Lower leg skin (tissue), 4 donors: ENCODE results near the gene CD83. TPM values are rescaled to one million over a fixed set of nuclear protein-coding genes. Genes with fewer than 3 reads are reported as not detected.

Experiments used
- DNase-seq, 2 donors: peaks; one replicate each; pipeline ENCODE4 v3.0.0-alpha.2; 2019; ENCODE audit warnings: low spot score in 2 of 2
- H3K4me3 ChIP-seq: fragments of 200-600 bp; sonication (generic); 2 replicates; pipeline ENCODE4 v1.5.1; 2017; ENCODE audit warnings: mild to moderate bottlenecking, low read depth; ENCODE audit not compliant: poor library complexity, severe bottlenecking
- CTCF ChIP-seq, 3 donors: fragments of 450-650 bp; IDR thresholded peaks; one replicate each; pipeline ENCODE4 v1.5.1; 2016; ENCODE audit warnings: antibody characterized with exemption in 3 of 3, mild to moderate bottlenecking in 3 of 3, moderate library complexity in 2 of 3
- POLR2A ChIP-seq, 2 donors: fragments of 450-650 bp; IDR thresholded peaks; one replicate each; pipeline ENCODE4 v1.6.1; 2016 to 2017; ENCODE audit warnings: antibody characterized with exemption in 2 of 2, mild to moderate bottlenecking in 1 of 2, moderate library complexity in 1 of 2
- WGBS, 2 donors: methylation state at CpG; one replicate each; pipeline ENCODE4 v1.1.5; 2018; 5-methylcytosine and 5-hydroxymethylcytosine counted together
- intact Hi-C: fragments of 100-400 bp; cut with DNase I; formaldehyde crosslinking; loops from one replicate; pipeline ENCODE4 v1.15.0; 2023; ENCODE audit warnings: low total_unique reads
- total RNA-seq, 4 donors: library from RNA; depleted of rRNA; stranded (reverse); fragments of >200 nt; gene quantifications; one replicate each; pipeline ENCODE4 v1.1.0, GENCODE V29; 2016

CD83 gene
- total RNA-seq, 4 donors from 2014 or later: 2.2 to 4.4 (median 3.4) TPM

- intact Hi-C loops: no loop called here
- DNase-seq: no peak
- TF ChIP-seq CTCF (IDR thresholded peaks at IDR 0.05) (no peak), POLR2A (IDR thresholded peaks at IDR 0.05) (no peak)
- WGBS, 2 donors: 95% methylated on average over 10 of the region's 10 CpGs
- H3K4me3 ChIP-seq: no peak overlapping the region
Measured at GRCh38 chr6:14132244-14132920, 14.8 kb downstream of the CD83 start.

GRCh38 chr6:14132921-14133275, 15.3 kb downstream of the CD83 start:
- intact Hi-C loops: no loop called here
- no peak for TF ChIP-seq CTCF (IDR thresholded peaks at IDR 0.05)
- TF ChIP-seq POLR2A (IDR thresholded peaks at IDR 0.05): no peak
- H3K4me3 ChIP-seq: no peak overlapping the region
- DNase-seq: no peak
- WGBS, 2 donors: 77 to 91% methylated on average over 4 of the region's 4 CpGs

- DNase-seq: no peak
- TF ChIP-seq POLR2A (IDR thresholded peaks at IDR 0.05) (no peak), CTCF (IDR thresholded peaks at IDR 0.05) (no peak)
- 98 to 100% methylated on average over 4 of the region's 4 CpGs for WGBS, 2 donors
- H3K4me3 ChIP-seq: no peak overlapping the region
- intact Hi-C loops: no loop called here
Measured at GRCh38 chr6:14134211-14134910, 16.8 kb downstream of the CD83 start.

GRCh38 chr6:14135893-14136539, 18.4 kb downstream of the CD83 start:
- intact Hi-C loops: no loop called here

GRCh38 chr6:14138701-14139215, 21.2 kb downstream of the CD83 start:
- no peak overlapping the region for H3K4me3 ChIP-seq
- 92 to 94% methylated on average over 9 of the region's 9 CpGs for WGBS, 2 donors
- intact Hi-C loops: no loop called here
- no peak for DNase-seq
- no peak for TF ChIP-seq CTCF (IDR thresholded peaks at IDR 0.05)
- no peak for TF ChIP-seq POLR2A (IDR thresholded peaks at IDR 0.05)

More at GRCh38 chr6:14135893-14136539, 18.4 kb downstream of the CD83 start:
- H3K4me3 ChIP-seq: no peak overlapping the region
- TF ChIP-seq CTCF (IDR thresholded peaks at IDR 0.05): no peak
- no peak for TF ChIP-seq POLR2A (IDR thresholded peaks at IDR 0.05)
- WGBS, 2 donors: 89 to 90% methylated on average over 9 of the region's 9 CpGs
- no peak for DNase-seq
